Gastroesophageal sphincter (tissue), 3 donors: ENCODE data around the gene MARCKS.

ENCODE experiments used
- CTCF ChIP-seq, 4 experiments: fragments of 200-600 bp in 2 of 4; fragments of 450-650 bp in 2 of 4; sonication (generic) in 1 of 4; IDR thresholded peaks; one replicate each; pipeline ENCODE4 v1.5.1; 2017 to 2019; ENCODE audit warnings: antibody characterized with exemption in 4 of 4, mild to moderate bottlenecking in 2 of 4, moderate library complexity in 2 of 4
- POLR2A ChIP-seq, 2 donors: fragments of 450-650 bp; IDR thresholded peaks; one replicate each; pipeline ENCODE4 v1.6.1; 2017; ENCODE audit warnings: antibody characterized with exemption in 2 of 2, mild to moderate bottlenecking in 2 of 2, moderate library complexity in 1 of 2
- POLR2AphosphoS5 ChIP-seq: sonication (generic); formaldehyde crosslinking; IDR thresholded peaks from one replicate; pipeline ENCODE4 v1.6.1; 2017; ENCODE audit warnings: antibody characterized with exemption

GRCh38 chr6:113855500-113856374 is 1.4 kb upstream of the MARCKS start:
- TF ChIP-seq CTCF (IDR thresholded peaks at IDR 0.05) (no peak), POLR2A (IDR thresholded peaks at IDR 0.05) (no peak), POLR2AphosphoS5 (peak; percentile 4)
